Neural progenitor cell (in vitro differentiated cells): ENCODE measurements around the gene CRB3. TPM values are rescaled to one million over a fixed set of nuclear protein-coding genes. Genes with fewer than 3 reads are reported as not detected.
A peak's percentile ranks its signal among the peaks of the same experiment; 100 is the strongest.

Source experiments
- DNase-seq: peaks from one replicate; pipeline ENCODE4 v3.0.0-alpha.2; 2016; ENCODE audit warnings: low spot score
- H2AFZ ChIP-seq: fragments of 200-600 bp; sonication (generic); replicated peaks from 2 replicates; pipeline ENCODE4 v1.6.1; 2016; ENCODE audit warnings: antibody characterized with exemption
- H3F3A ChIP-seq: fragments of 200-600 bp; sonication (generic); 2 replicates; pipeline ENCODE4 v1.6.1; 2016; ENCODE audit warnings: antibody characterized with exemption, low read depth
- H3K27ac ChIP-seq: fragments of 200-600 bp; sonication (generic); 2 replicates; pipeline ENCODE4 v1.5.1; 2016; ENCODE audit warnings: mild to moderate bottlenecking
- H3K27me3 ChIP-seq: fragments of 200-600 bp; sonication (generic); 2 replicates; pipeline ENCODE4 v1.6.1; 2016; ENCODE audit warnings: mild to moderate bottlenecking, moderate library complexity
- H3K36me3 ChIP-seq: fragments of 200-600 bp; sonication (generic); 2 replicates; pipeline ENCODE4 v1.5.1; 2016
- H3K4me1 ChIP-seq: fragments of 200-600 bp; sonication (generic); 2 replicates; pipeline ENCODE4 v1.6.1; 2016; ENCODE audit warnings: mixed run types
- H3K4me2 ChIP-seq: fragments of 200-600 bp; sonication (generic); 2 replicates; pipeline ENCODE4 v1.6.1; 2016
- H3K4me3 ChIP-seq: fragments of 200-600 bp; sonication (generic); 2 replicates; pipeline ENCODE4 v1.5.1; 2016
- H3K79me2 ChIP-seq: fragments of 200-600 bp; sonication (generic); 2 replicates; pipeline ENCODE4 v1.6.1; 2016; ENCODE audit warnings: low read depth
- H3K9ac ChIP-seq: fragments of 200-600 bp; sonication (generic); 2 replicates; pipeline ENCODE4 v1.6.1; 2016
- H3K9me3 ChIP-seq: fragments of 200-600 bp; sonication (generic); 2 replicates; pipeline ENCODE4 v1.5.1; 2016; ENCODE audit warnings: low read depth
- H4K20me1 ChIP-seq: fragments of 200-600 bp; sonication (generic); 2 replicates; pipeline ENCODE4 v1.6.1; 2016; ENCODE audit warnings: low read depth
- H3K27ac Mint-ChIP-seq: 3 replicates; pipeline ENCODE4 v1.8.0; 2021; ENCODE audit warnings: mixed read lengths
- H3K27me3 Mint-ChIP-seq: 2 replicates; pipeline ENCODE4 v1.8.0; 2022; ENCODE audit warnings: low read depth, mild to moderate bottlenecking, inconsistent platforms, moderate library complexity, mixed read lengths; ENCODE audit not compliant: insufficient read depth
- H3K36me3 Mint-ChIP-seq: 3 replicates; pipeline ENCODE4 v1.8.0; 2021; ENCODE audit warnings: mixed read lengths
- H3K4me1 Mint-ChIP-seq: 3 replicates; pipeline ENCODE4 v1.8.0; 2021; ENCODE audit warnings: mixed read lengths
- H3K4me3 Mint-ChIP-seq: 3 replicates; pipeline ENCODE4 v1.8.0; 2021; ENCODE audit warnings: mild to moderate bottlenecking, moderate library complexity, mixed read lengths
- H3K9me3 Mint-ChIP-seq: 3 replicates; pipeline ENCODE4 v1.8.0; 2020; ENCODE audit warnings: mixed read lengths
- CTCF ChIP-seq: fragments of 200-600 bp; sonication (generic); IDR thresholded peaks from 2 replicates; pipeline ENCODE4 v1.5.1; 2017; ENCODE audit warnings: antibody characterized with exemption, mild to moderate bottlenecking
- EZH2 ChIP-seq: fragments of 200-600 bp; sonication (generic); IDR thresholded peaks from 2 replicates; pipeline ENCODE4 v1.6.1; 2017; ENCODE audit warnings: antibody characterized with exemption, mild to moderate bottlenecking, moderate library complexity
- EZH2phosphoT487 ChIP-seq: fragments of 200-600 bp; sonication (generic); IDR thresholded peaks from 2 replicates; pipeline ENCODE4 v1.6.1; 2017; ENCODE audit warnings: antibody characterized with exemption
- total RNA-seq: library from RNA; depleted of rRNA; stranded (reverse); fragments of >200 nt; gene quantifications from 2 replicates; pipeline ENCODE4 v1.2.3, GENCODE V29; 2015; ENCODE audit warnings: low replicate concordance

CRB3 gene
- total RNA-seq, 1 donor from 2014 or later: 1.3 TPM

GRCh38 chr19:6459262-6460098 is 4.6 kb upstream of the CRB3 start, which contains the start of gene SLC25A23:
TSS of gene SLC25A23 (minus strand) at chr19:6459792. CDS start at chr19:6459628, 164 bp downstream.
- no peak within 1 kb of the TSS for H3K9ac ChIP-seq

GRCh38 chr19:6460099-6460884 is 3.8 kb upstream of the CRB3 start:
- Histone ChIP-seq H3K27me3 (peaks cover 48% of the 10 kb centered on the region), H3K79me2 (no peaks in the 10 kb centered on the region), H3K4me3 (peak overlapping the region; percentile 76), H3K9me3 (no peaks in the 10 kb centered on the region), H4K20me1 (no peaks in the 10 kb centered on the region), H3K4me2 (peak overlapping the region; percentile 95), H3K27ac (no peak overlapping the region), H3K4me1 (peaks cover 5% of the 10 kb centered on the region), H3F3A (peaks cover 13% of the 10 kb centered on the region), H3K9ac (no peak overlapping the region), H2AFZ (peak overlapping the region; percentile 64), H3K36me3 (no peaks in the 10 kb centered on the region)
- H3K27me3 Mint-ChIP-seq: peaks cover 35% of the 10 kb centered on the region
- H3K27ac Mint-ChIP-seq: peak overlapping the region; percentile 87
- H3K36me3 Mint-ChIP-seq: peaks cover 10% of the 10 kb centered on the region
- TF ChIP-seq CTCF (peak; percentile 67), EZH2phosphoT487 (no peak)
- peaks cover 6% of the 10 kb centered on the region for H3K9me3 Mint-ChIP-seq
- peak overlapping the region; percentile 94 for H3K4me3 Mint-ChIP-seq
- DNase-seq: peak; percentile 100
- H3K4me1 Mint-ChIP-seq: peaks cover 20% of the 10 kb centered on the region

More at GRCh38 chr19:6459262-6460098, 4.6 kb upstream of the CRB3 start, which contains the start of gene SLC25A23:
- Histone ChIP-seq H2AFZ (peak within 1 kb of the TSS; percentile 64), H3K4me2 (peak within 1 kb of the TSS; percentile 95), H3K27me3 (peaks cover 40% of the 10 kb centered on the region), H3K4me3 (peak within 1 kb of the TSS; percentile 76), H3K4me1 (peaks cover 1% of the 10 kb centered on the region), H4K20me1 (no peaks in the 10 kb centered on the region), H3K79me2 (no peaks in the 10 kb centered on the region), H3F3A (peaks cover 13% of the 10 kb centered on the region), H3K9me3 (no peaks in the 10 kb centered on the region), H3K36me3 (no peaks in the 10 kb centered on the region), H3K27ac (no peak within 1 kb of the TSS)
- TF ChIP-seq EZH2: no peak
- no peak for TF ChIP-seq CTCF
- TF ChIP-seq EZH2phosphoT487: no peak
- peak within 1 kb of the TSS; percentile 96 for H3K27ac Mint-ChIP-seq
- peaks cover 12% of the 10 kb centered on the region for H3K9me3 Mint-ChIP-seq
- H3K27me3 Mint-ChIP-seq: peaks cover 29% of the 10 kb centered on the region
- peaks cover 16% of the 10 kb centered on the region for H3K4me1 Mint-ChIP-seq
- DNase-seq: peak; percentile 89
- H3K36me3 Mint-ChIP-seq: peaks cover 18% of the 10 kb centered on the region
- H3K4me3 Mint-ChIP-seq: peak within 1 kb of the TSS; percentile 96

DNA sequence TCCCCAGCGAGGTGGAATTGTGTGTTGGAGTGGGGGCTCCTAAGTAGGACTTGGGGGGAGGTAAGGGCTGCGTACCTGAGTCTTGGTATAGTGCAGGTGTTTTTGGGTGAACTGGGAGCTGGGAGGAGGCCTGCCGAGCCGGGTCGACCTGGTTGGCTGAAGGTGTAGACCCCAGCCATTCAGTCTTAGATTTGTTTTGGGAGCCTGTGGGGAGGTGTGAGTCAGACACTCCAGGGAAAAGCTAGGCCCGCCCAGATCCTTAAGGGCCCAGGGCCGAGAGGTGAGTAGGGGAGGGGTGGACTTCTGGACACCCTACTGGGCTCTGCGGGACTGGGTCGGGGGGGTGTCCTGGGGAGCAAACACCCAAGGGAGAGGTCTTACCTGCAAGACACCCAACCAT is 935 bp downstream of the CRB3 start:
- Mint-ChIP-seq H3K4me1 (peaks cover 10% of the 10 kb centered on the region), H3K9me3 (peaks cover 4% of the 10 kb centered on the region), H3K27me3 (peaks cover 54% of the 10 kb centered on the region), H3K4me3 (peak overlapping the region; percentile 6), H3K36me3 (no peaks in the 10 kb centered on the region), H3K27ac (no peak overlapping the region)
- H3K4me2 ChIP-seq: peak overlapping the region; percentile 86
- H3K79me2 ChIP-seq: no peaks in the 10 kb centered on the region
- no peak for TF ChIP-seq CTCF
- TF ChIP-seq EZH2phosphoT487: no peak
- no peak for TF ChIP-seq EZH2
- no peak overlapping the region for H3K9ac ChIP-seq
- peaks cover 13% of the 10 kb centered on the region for H3F3A ChIP-seq
- no peak for DNase-seq
- H3K36me3 ChIP-seq: no peaks in the 10 kb centered on the region
- H3K4me1 ChIP-seq: peaks cover 5% of the 10 kb centered on the region
- H2AFZ ChIP-seq: peak overlapping the region; percentile 69
- H3K27me3 ChIP-seq: peaks cover 44% of the 10 kb centered on the region
- no peak overlapping the region for H3K27ac ChIP-seq
- H3K9me3 ChIP-seq: no peaks in the 10 kb centered on the region
- peak overlapping the region; percentile 56 for H3K4me3 ChIP-seq
- no peaks in the 10 kb centered on the region for H4K20me1 ChIP-seq
